Measurements from ENCODE around the gene TMEM184C.

Gene TMEM184C

DNA sequence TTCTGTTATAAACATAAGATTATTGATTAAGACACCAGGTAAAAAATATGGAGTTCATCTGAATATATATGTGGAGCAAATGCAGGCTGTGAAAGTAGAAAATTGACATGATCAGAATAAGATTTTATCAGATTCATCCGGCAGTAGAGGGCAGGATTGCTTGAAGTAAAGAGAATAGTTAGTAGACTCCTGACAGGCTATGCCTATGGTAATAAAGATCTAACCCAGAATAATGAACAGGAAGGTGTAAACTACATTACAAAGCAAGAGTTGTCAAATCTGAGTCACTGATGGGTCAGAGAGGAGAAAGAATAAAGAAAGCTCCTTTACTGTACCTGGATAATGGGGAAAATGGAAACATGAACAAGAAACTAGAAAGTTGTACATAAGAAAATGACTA is 20.8 kb upstream of the TMEM184C start:
- TF ChIP-seq POLR2AphosphoS5 (IDR thresholded peaks at IDR 0.05; ENCODE audit: low read depth, low read length): no peak
- TF ChIP-seq FOXP2 (optimal IDR thresholded peaks at IDR 0.05; ENCODE audit: borderline replicate concordance, extremely low read depth, extremely low read length, insufficient read depth): no peak
- TF ChIP-seq SIN3A (IDR thresholded peaks at IDR 0.05; ENCODE audit: borderline replicate concordance, insufficient read depth, low read length): no peak
- TF ChIP-seq, protein P1, sequence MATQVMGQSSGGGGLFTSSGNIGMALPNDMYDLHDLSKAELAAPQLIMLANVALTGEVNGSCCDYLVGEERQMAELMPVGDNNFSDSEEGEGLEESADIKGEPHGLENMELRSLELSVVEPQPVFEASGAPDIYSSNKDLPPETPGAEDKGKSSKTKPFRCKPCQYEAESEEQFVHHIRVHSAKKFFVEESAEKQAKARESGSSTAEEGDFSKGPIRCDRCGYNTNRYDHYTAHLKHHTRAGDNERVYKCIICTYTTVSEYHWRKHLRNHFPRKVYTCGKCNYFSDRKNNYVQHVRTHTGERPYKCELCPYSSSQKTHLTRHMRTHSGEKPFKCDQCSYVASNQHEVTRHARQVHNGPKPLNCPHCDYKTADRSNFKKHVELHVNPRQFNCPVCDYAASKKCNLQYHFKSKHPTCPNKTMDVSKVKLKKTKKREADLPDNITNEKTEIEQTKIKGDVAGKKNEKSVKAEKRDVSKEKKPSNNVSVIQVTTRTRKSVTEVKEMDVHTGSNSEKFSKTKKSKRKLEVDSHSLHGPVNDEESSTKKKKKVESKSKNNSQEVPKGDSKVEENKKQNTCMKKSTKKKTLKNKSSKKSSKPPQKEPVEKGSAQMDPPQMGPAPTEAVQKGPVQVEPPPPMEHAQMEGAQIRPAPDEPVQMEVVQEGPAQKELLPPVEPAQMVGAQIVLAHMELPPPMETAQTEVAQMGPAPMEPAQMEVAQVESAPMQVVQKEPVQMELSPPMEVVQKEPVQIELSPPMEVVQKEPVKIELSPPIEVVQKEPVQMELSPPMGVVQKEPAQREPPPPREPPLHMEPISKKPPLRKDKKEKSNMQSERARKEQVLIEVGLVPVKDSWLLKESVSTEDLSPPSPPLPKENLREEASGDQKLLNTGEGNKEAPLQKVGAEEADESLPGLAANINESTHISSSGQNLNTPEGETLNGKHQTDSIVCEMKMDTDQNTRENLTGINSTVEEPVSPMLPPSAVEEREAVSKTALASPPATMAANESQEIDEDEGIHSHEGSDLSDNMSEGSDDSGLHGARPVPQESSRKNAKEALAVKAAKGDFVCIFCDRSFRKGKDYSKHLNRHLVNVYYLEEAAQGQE (IDR thresholded peaks at IDR 0.05; ENCODE audit: insufficient read depth in 1 of 2, low read depth in 2 of 2, low read length in 2 of 2): no peak
- TF ChIP-seq TAF1 (IDR thresholded peaks at IDR 0.05; ENCODE audit: borderline replicate concordance, insufficient read depth, low read length): no peak

DNA sequence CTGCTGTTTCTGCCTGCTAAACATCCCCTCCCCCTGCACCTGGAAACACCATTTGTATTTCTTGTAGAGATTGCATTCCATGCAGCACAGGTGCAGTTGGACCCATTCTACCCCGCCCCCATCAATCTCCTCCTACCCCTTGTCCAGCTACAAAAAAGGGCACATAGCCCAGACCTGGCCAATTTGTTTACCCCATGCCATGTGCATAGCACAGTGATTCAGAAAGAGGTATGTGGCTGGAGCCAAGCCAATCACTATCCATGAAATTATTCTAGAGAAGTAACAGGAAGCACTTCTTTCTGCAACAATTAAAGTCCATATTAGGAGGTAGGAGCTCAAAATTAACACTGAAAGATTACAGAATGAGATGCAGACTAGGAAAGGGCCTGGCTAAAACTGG is 20.2 kb upstream of the TMEM184C start:
- TF ChIP-seq, protein P1 (IDR thresholded peaks at IDR 0.05; ENCODE audit: insufficient read depth in 1 of 2, low read depth in 2 of 2, low read length in 2 of 2): no peak
- TF ChIP-seq POLR2AphosphoS5 (IDR thresholded peaks at IDR 0.05; ENCODE audit: low read depth, low read length): no peak
- TF ChIP-seq SIN3A (IDR thresholded peaks at IDR 0.05; ENCODE audit: borderline replicate concordance, insufficient read depth, low read length): no peak
- no peak for TF ChIP-seq TAF1 (IDR thresholded peaks at IDR 0.05; ENCODE audit: borderline replicate concordance, insufficient read depth, low read length)
- no peak for TF ChIP-seq FOXP2 (optimal IDR thresholded peaks at IDR 0.05; ENCODE audit: borderline replicate concordance, extremely low read depth, extremely low read length, insufficient read depth)

DNA sequence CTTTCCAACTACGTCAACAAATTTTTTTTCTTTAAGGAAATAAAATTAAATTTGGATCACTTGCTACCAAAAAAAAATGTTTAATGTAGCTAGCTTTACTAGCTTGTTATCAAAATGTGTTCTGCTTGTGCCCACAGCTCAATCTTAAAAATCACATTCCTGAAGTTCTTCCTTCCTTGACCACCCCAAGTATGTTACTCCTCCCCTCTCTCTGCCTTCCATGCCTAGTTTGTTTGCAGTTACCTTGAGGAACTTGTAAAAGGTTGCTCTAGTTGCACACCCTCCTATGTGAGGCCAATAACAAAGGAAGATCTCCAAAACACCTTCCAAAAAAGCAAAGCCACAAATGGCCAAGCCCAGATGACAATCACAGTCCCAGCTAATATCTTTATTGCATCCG is 19.6 kb upstream of the TMEM184C start:
- TF ChIP-seq POLR2AphosphoS5 (IDR thresholded peaks at IDR 0.05; ENCODE audit: low read depth, low read length) (no peak), TAF1 (IDR thresholded peaks at IDR 0.05; ENCODE audit: borderline replicate concordance, insufficient read depth, low read length) (no peak), SIN3A (IDR thresholded peaks at IDR 0.05; ENCODE audit: borderline replicate concordance, insufficient read depth, low read length) (no peak), FOXP2 (optimal IDR thresholded peaks at IDR 0.05; ENCODE audit: borderline replicate concordance, extremely low read depth, extremely low read length, insufficient read depth) (no peak)
- TF ChIP-seq, protein P1 (IDR thresholded peaks at IDR 0.05; ENCODE audit: insufficient read depth in 1 of 2, low read depth in 2 of 2, low read length in 2 of 2): no peak

DNA sequence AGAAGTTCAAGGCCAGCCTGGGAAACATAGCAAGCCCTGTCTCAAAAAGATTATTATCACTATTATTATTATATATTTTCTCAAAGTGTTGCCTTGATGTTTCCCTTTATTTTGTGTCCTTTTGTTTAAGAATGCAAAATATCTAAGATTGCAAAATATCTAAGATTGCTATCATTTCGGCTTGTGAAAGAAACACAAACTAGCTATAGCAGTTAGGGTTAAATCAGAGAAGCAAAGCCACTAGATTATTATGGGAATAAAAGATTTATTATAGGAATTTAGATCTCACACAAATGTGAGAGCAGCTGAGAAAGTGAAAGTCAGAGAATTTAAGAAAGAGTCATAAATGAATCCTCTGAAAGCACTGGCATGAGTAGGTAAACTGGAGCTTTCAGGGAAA is 18.0 kb upstream of the TMEM184C start:
- TF ChIP-seq SIN3A (IDR thresholded peaks at IDR 0.05; ENCODE audit: borderline replicate concordance, insufficient read depth, low read length) (no peak), POLR2AphosphoS5 (IDR thresholded peaks at IDR 0.05; ENCODE audit: low read depth, low read length) (no peak), FOXP2 (optimal IDR thresholded peaks at IDR 0.05; ENCODE audit: borderline replicate concordance, extremely low read depth, extremely low read length, insufficient read depth) (no peak), TAF1 (IDR thresholded peaks at IDR 0.05; ENCODE audit: borderline replicate concordance, insufficient read depth, low read length) (no peak)
- TF ChIP-seq, protein P1 (IDR thresholded peaks at IDR 0.05; ENCODE audit: insufficient read depth in 1 of 2, low read depth in 2 of 2, low read length in 2 of 2): no peak

DNA sequence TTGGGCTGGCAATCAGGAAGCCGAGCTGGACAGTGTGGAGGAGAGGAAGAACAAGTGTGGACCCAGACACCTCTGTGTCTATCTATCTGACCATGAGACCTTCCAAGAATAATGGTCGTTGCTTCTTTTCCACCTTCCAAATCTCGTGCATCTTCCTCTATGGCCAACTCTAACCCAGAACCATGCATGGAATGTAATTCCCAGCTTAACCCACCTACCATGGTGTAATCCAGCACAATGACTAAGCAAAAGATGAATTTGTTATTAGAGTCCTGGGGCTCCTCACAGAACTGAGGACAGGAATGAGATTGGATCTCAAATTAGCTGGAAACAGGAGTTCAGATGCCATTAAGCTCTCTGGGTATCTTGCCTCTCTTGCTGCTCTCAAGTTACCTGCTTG is 17.4 kb upstream of the TMEM184C start:
- TF ChIP-seq TAF1 (IDR thresholded peaks at IDR 0.05; ENCODE audit: borderline replicate concordance, insufficient read depth, low read length) (no peak), POLR2AphosphoS5 (IDR thresholded peaks at IDR 0.05; ENCODE audit: low read depth, low read length) (no peak), FOXP2 (optimal IDR thresholded peaks at IDR 0.05; ENCODE audit: borderline replicate concordance, extremely low read depth, extremely low read length, insufficient read depth) (no peak)
- TF ChIP-seq, protein P1 (IDR thresholded peaks at IDR 0.05; ENCODE audit: insufficient read depth in 1 of 2, low read depth in 2 of 2, low read length in 2 of 2): no peak

Data from PFSK-1 (cell line).